ENCODE measurements around the gene MUC4.
"Not testable (repeated sequence)": the region's sequence is repeated elsewhere in the genome, so short reads cannot be mapped to it uniquely, and the experiment has no call there.

The MUC4 gene

GRCh38 chr3:195821403-195822130 is 9.8 kb upstream of the MUC4 start:
- ChIA-PET CTCF (interaction anchor here (2.3 kb wide), 1 partner anchor 29 kb away, joined by 5 read pairs; no protein-coding TSS in a partner anchor), POLR2A (no interaction called here)
- DNase-seq (ENCODE audit: low read depth, low spot score): no peak

GRCh38 chr3:195820901-195821300 is 9.2 kb upstream of the MUC4 start:
- CTCF ChIA-PET: interaction anchor here (2.3 kb wide), 1 partner anchor 29 kb away, joined by 5 read pairs; no protein-coding TSS in a partner anchor
- no peak for TF ChIP-seq CTCF (IDR thresholded peaks at IDR 0.05; ENCODE audit: insufficient read depth, low read length, missing control alignments)
- POLR2A ChIA-PET: no interaction called here
- H3K4me3 ChIP-seq (ENCODE audit: low read depth, low read length): no peak overlapping the region
- DNase-seq (ENCODE audit: low read depth, low spot score): no peak

More at GRCh38 chr3:195821403-195822130, 9.8 kb upstream of the MUC4 start:
- TF ChIP-seq CTCF (IDR thresholded peaks at IDR 0.05; ENCODE audit: insufficient read depth, low read length, missing control alignments): no peak
- H3K4me3 ChIP-seq (ENCODE audit: low read depth, low read length): no peak overlapping the region

- no peak for TF ChIP-seq CTCF (IDR thresholded peaks at IDR 0.05; ENCODE audit: insufficient read depth, low read length, missing control alignments)
- DNase-seq (ENCODE audit: low read depth, low spot score): no peak
- no peak overlapping the region for H3K4me3 ChIP-seq (ENCODE audit: low read depth, low read length)
- POLR2A ChIA-PET: no interaction called here
- CTCF ChIA-PET: interaction anchor here (1.7 kb wide), 1 partner anchor 39 kb away, joined by 4 read pairs; no protein-coding TSS in a partner anchor
Observed at GRCh38 chr3:195820186-195820585, 8.5 kb upstream of the MUC4 start.

GRCh38 chr3:195818301-195818700 is 6.6 kb upstream of the MUC4 start:
- POLR2A ChIA-PET: no interaction called here

DNA sequence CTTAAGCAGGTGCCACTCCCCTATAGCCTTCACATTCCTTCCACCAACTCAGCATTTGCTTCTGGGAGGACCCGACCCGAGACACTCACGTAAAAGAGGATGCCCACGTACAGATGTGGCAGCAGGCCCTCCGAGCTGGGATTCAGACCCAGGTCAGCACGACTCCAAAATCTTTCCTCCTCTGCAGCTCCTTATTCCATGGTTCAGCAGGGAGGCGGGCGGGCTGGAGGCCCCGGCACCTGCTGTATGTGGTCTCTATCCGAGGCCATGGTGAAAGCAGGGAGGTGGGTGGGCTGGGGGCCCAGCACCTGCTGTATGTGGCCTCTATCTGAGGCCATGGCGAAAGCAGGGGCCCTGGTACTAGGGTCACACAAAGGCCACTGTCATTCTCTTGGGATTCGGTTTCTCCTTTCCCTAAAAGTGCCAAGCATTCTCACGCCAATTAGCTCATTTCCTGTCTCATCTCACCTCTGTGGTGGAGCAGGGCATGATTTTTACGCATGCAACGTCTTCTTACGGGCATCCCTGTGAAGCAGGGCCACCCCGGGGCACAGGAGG is 5.9 kb upstream of the MUC4 start:
- POLR2A ChIA-PET: no interaction called here
- no peak overlapping the region for H3K4me3 ChIP-seq (ENCODE audit: low read depth, low read length)
- DNase-seq (ENCODE audit: low read depth, low spot score): no peak
- CTCF ChIA-PET: no interaction called here
- no peak for TF ChIP-seq CTCF (IDR thresholded peaks at IDR 0.05; ENCODE audit: insufficient read depth, low read length, missing control alignments)

More at GRCh38 chr3:195818301-195818700, 6.6 kb upstream of the MUC4 start:
- CTCF ChIA-PET: interaction anchor here (1.1 kb wide), 1 partner anchor 8 kb away, joined by 3 read pairs; no protein-coding TSS in a partner anchor
- DNase-seq (ENCODE audit: low read depth, low spot score): no peak
- TF ChIP-seq CTCF (IDR thresholded peaks at IDR 0.05; ENCODE audit: insufficient read depth, low read length, missing control alignments): no peak
- no peak overlapping the region for H3K4me3 ChIP-seq (ENCODE audit: low read depth, low read length)

DNA sequence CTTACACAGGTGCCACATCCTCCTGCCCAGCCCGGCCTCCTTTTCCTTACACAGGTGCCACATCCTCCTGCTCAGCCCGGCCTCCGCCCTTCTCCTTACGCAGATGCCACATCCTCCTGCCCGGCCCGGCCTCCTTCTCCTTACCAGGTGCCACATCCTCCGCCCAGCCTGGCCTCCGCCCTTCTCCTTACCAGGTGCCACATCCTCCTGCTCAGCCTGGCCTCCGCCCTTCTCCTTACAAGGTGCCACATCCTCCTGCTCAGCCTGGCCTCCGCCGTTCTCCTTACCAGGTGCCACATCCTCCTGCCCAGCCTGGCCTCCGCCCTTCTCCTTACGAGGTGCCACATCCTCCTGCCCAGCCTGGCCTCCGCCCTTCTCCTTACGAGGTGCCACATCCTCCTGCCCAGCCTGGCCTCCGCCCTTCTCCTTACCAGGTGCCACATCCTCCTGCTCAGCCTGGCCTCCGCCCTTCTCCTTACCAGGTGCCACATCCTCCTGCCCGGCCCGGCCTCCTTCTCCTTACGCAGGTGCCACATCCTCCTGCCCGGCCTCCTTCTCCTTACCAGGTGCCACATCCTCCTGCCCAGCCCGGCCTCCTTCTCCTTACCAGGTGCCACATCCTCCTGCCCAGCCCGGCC is 4.7 kb upstream of the MUC4 start:
- CTCF ChIA-PET; DNase-seq (ENCODE audit: low read depth, low spot score); POLR2A ChIA-PET; H3K4me3 ChIP-seq (ENCODE audit: low read depth, low read length): not testable (repeated sequence)
